Glomerular endothelial cell (primary cell): ENCODE measurements around the gene PLCB4. TPM values are rescaled to one million over a fixed set of nuclear protein-coding genes. Genes with fewer than 3 reads are reported as not detected.

ENCODE experiments used
- DNase-seq: peaks from one replicate; pipeline ENCODE4 v3.0.0-alpha.2; 2011; ENCODE audit warnings: low read depth, low spot score; ENCODE audit errors: extremely low read depth
- total RNA-seq: library from RNA; depleted of rRNA; stranded (reverse); fragments of >200 nt; gene quantifications from 2 replicates; pipeline ENCODE4 v1.2.3, GENCODE V29; 2015

Gene PLCB4
- total RNA-seq, 1 donor from 2014 or later: 4.3 TPM

DNA sequence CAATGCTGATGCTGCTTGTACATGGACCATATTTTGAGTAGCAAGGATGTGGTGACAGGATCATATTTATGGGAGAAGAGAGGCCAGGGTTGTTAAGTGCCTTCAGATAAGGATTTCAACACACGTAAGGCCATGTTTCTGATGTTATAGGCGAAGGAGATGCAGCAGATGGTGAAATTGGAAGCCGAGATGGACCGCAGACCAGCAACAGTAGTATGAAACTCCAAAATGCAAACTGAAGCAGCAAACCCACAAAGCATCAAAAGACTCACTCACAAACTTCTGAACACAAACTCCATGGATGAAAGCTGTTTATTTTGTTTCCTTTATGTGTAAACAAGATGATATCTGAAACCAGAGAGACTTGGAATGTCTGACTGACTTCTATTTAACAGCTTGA is 409.9 kb downstream of the PLCB4 start:
- DNase-seq: no peak

DNA sequence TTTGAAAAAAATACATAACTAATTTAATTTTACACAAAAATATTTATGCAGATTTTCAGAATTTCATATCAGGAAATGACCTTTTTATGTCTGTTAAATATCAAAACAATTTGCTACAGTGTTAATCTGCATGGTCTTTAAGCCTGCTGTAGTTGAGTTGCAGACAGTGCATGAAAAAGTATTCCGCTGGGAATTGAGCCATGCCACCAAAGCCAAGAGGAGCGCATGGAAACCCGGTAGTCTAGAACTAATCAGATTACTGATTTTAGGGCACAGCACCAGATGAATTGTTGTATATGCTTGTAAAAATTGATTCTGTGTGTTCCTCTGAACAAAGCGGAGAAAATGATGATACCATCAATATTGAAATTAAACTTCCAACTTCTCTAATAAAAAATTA is 411.2 kb downstream of the PLCB4 start:
- DNase-seq: no peak

DNA sequence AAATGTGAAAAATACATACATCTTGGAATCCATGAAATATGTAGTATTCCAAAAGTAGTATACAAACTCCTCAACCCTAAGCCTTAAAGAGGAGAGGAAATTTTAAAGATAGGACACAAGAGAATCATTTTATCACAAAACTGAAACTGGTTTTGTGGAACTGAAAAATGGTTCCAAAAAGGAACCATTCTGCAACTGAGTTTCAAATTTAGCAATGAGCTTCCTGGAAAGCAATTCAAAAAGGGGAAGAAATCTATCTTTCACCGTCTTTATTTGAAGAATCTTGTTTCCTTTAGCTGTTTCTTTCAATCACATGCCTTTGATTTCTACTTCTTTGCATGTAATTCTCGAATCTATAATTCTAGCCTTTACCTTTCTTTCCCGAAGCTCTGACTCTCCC is 413.3 kb downstream of the PLCB4 start:
- DNase-seq: no peak

GRCh38 chr20:9483131-9483530 is 414.2 kb downstream of the PLCB4 start:
- DNase-seq: no peak

- DNase-seq: no peak
These were observed 416.9 kb downstream of the PLCB4 start for GRCh38 chr20:9485614-9486340.

DNA sequence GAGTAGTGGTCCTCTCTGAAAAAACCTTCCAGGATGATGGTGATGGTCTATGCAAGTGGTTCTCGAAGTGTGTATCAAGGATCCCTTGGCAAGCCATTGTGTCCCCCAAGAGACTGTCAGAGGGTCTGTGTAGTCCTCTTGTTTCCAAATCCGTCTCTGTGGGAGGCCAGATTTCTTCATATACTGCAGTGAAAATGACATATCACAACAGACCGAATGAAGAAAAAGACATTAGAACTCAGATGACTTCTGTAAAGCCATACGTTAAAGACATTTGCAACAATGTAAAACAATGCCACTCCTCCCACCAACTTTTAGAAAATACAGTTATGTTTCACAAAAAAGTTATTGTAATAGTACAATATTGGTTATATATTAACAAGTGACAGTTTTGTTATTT is 418.3 kb downstream of the PLCB4 start:
- DNase-seq: no peak

- DNase-seq: no peak
These were observed 419.2 kb downstream of the PLCB4 start for GRCh38 chr20:9488063-9488462.

DNA sequence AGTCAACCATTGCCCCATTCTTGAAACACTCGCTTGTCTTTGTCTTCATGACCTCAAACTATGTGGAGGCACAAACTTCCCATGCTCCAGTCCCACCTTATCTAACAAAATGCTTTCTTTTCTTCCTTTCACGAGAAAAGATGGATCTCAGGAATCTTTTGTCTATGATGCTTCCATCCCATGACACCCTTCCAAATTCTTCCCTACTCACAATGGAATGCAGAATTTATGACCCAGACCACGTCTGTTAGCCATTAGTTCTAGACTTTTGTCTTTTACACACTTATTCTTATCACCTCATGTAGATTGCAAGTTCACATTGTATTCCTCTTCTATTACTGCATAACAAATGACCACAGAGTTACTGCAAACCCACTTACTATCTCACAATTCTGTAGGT is 421.3 kb downstream of the PLCB4 start:
- no peak for DNase-seq

GRCh38 chr20:9490631-9491030 is 421.7 kb downstream of the PLCB4 start:
- no peak for DNase-seq

- DNase-seq: no peak
These were observed 422.4 kb downstream of the PLCB4 start for GRCh38 chr20:9491324-9491723.

DNA sequence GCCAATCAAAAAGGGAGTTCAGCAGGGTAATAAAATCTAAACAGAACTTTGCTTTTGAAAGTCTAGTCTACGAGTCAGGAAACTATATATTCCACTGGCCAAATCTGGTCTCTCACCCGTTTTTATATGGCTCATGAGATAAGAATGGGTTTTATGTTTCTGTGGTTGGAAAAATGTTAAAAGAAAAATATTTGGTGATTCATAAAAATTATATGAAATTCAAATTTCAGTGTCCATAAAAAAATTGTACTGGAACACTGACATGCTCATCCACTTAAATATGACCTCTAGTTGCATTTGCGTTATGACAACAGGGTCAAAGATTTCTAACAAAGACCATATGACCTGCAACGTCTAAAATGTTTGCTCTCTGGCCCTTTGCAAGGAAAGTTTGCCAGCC is 423.2 kb downstream of the PLCB4 start:
- DNase-seq: no peak

- no peak for DNase-seq
These were observed 424.9 kb downstream of the PLCB4 start for GRCh38 chr20:9493803-9494202.

- no peak for DNase-seq
These were observed 426.8 kb downstream of the PLCB4 start for GRCh38 chr20:9495701-9496100.

DNA sequence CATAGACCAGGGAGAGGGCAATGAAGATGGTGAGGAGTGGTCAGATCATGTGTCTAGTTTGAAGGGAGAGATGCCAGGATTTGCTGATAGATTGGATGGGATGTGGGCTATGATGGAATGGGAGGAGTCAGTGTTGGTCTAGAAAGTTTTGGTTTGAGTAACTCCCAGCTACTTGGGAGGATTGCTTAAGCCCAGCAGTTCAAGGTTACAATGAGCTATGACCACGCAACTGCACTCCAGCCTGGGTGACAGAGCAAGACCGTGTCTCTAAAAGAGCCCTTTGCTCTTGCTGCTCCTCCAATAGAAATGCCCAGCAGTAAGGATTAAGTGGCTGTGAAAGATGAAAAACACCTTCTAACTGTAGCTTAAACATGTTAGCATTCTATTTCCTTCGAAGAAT is 427.3 kb downstream of the PLCB4 start:
- DNase-seq: no peak

GRCh38 chr20:9498322-9498721 is 429.4 kb downstream of the PLCB4 start:
- DNase-seq: no peak

GRCh38 chr20:9499126-9499899 is 430.4 kb downstream of the PLCB4 start:
- no peak for DNase-seq

- no peak for DNase-seq
These were observed 431.2 kb downstream of the PLCB4 start for GRCh38 chr20:9500121-9500520.

- no peak for DNase-seq
These were observed 432.6 kb downstream of the PLCB4 start for GRCh38 chr20:9501473-9501872.

DNA sequence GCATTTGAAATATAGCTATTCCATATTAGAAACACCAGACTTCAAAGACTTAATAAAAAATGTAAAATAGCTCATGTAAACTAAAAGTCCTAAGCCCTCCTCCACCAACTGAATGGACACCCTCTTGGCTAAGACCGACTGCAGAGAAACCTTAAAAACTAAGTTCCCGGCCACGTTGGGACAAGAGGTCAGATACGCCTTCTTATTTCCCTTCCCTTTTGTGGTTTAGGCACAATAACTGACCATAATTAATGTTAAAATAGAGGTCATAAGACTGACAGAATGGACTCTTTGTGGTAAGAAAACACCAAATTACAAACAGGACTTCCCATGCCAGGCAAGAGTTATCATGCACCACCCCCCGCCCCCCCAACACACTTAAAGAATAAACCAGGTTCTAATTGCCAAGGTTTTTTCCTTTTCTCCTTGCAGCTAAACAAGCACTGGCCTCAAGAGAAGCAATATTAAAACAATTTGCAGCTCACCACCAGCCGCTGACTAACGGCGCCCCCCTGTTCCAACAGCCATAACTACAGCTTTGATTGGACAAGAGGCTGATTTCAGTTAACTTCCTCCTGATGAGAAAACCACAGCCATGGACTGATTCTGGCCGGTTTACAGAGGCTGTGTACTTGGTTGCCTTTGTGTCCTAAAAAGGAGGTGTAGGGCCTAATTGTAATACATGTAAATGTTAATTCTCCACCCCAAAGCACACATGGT is 434.8 kb downstream of the PLCB4 start:
- DNase-seq: no peak

- no peak for DNase-seq
These were observed 437.5 kb downstream of the PLCB4 start for GRCh38 chr20:9506280-9506821.

- no peak for DNase-seq
These were observed 438.1 kb downstream of the PLCB4 start for GRCh38 chr20:9506964-9507369.
